SKM-1 (cell line): ENCODE results near the gene SH3GL1.

Experiments
- DNase-seq: peaks from one replicate; lab custom pipeline; 2025; ENCODE audit not compliant: unreplicated experiment; lab: John Stamatoyannopoulos, UW

Gene SH3GL1

DNA sequence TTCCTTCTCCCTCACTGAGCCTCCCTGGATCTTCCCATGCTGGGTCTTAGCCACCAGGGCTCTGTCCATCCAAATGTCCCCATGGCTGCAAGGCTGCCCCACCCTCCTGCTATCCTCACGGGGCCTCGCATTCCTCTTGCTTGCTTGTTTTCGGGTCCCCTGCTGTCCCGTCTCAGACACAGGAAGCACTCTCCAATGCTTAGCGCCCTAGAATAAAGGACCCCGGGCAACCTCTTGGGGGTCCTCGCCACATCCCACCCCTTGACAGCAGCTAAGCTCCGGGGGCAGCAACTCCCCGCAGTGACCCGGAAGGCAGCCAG lies 23.7 kb downstream of the SH3GL1 start:
- no peak for DNase-seq

DNA sequence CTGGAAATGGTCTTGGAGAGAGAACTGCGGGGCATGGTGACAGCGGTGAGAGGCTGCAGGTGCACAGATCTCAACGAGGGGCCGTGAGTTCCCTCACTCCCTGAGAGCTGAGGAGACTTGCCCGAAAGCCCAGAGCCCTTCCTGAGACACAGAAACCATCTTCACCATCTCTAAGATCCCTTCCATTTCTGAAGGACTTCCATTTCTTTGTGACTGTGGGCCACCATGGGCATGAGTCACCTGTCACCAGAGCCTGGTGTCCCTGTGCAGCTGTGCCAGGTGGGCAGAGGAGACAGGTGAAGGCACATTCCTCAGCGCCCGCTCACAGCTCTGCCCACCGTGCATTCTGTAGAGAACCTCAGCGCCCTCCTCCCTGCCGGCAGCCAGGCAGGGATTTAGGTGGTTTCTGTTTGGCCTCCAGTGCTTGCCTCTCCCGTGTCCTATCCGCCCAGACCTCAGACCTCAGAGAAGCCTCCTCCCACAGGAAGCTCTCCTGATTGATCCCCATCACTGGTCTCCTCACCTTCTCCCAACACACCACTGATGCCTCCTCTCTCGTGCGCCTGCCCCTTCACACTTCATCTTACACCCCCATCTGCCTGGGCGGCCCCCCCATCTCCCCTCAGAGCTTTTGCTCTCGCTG lies 24.2 kb downstream of the SH3GL1 start:
- no peak for DNase-seq

DNA sequence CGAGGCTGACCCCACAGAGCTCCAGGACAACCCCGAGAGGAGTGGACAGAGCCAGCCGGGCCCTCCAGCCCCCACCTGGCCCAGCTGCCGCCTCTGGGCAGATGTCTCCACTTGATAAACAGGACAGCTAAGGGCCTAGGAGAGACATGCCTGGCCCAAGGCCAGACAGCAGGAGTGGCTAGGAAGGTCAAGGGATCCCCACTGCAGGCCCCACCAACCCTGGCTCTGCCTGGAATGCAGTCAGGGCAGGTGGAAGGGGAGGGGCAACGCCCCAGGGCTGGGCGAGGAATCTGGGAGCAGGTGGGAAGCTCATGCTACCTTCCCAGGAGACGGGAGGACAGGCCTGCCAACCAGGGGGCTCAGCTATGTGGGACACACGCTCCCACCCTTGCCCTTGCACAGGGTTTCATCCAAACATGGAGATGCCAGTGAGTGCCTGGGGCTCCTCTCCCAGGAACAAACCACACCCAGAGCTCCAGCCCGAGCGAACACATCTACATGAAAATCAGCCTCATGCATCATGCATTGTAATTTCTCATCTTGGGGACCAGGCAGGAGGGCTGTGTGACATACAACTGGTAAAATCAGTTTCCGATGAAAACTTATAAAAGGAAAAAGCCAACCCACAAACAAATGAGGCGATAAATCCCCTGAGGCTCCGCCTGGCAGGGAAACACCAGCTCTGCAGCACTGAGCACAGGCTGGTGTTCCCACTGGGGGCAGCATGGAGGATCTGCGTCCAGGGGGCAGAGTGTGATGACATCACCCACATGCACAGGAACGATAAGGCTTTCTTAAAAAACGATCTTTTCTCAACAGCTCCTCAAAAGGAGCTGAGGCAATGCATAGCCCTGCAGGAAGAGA lies 25.0 kb downstream of the SH3GL1 start:
- DNase-seq: no peak

DNA sequence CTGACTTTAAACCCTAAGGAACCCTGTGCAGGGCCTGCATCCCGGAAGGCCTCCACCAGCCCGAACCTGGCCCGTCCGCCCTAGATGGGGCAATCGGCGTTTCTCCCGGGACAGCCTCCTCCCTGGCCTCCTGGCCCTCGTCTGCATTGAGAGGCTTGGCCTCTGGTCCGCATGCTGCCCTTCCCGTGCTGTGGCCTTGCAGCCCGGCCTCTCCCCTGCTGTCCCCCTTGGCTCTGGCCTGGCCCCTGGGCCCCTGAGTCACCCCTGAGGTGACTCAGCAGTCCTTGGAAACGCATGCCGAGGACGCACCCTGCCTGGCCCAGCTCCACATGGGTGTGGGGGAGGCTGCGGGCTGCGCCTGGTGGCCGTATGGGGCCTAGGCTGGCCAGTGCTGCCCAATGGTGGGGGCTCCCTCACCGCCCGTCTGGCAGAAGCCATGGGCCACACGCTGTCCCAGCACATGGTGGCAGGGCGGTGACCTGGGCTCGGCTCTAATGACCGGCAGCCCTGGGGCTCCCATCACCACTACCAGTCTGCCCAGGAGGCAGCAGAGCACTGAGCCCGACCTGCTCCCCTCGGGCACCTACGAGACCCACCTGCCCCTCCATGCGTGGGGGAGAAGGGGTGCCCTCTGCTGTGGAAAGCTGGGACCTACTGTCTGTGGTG lies 25.7 kb downstream of the SH3GL1 start:
- no peak for DNase-seq

DNA sequence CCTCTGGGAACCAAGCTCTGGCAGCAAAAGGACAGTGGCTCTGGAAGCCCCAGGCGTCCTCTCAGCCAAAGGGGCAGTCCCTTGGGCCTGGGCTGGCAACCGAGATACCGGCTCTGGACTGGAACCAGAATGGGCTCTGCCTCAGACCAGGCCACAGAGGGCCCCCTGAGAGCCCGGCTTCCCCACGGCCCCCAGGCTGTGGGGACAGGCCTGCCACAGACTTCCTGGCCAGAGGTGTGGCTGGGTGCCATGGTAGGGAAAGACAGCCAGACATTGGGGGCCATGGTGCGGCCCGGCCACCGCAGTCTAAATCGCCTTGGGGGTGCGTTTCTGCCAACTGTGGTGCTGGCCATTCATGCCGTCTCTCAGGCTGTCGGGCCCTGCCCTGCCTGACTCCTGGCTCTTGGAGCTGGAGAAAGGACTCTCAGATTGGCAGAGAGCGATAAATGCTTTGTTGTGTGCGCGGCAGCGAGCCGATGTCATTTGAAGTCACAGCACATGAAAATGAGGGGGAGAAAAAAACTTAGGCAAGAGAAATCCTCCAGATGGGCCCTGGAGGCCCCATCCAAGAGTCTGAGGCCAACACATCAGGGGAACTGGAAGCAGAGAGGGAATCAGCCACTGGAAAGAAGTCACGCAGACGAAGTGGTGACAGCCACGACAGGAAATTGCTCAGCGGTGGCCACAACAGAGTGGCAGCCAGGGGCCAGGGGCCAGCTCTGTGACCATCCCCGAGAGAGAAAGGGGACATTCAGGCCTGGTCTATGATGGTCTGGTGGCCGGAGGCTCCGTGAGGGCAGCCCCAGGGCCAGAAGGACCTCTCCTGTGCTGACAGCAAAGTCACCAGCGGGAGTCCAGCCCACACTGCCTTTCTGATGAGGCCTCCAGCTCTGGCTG lies 26.5 kb downstream of the SH3GL1 start:
- no peak for DNase-seq

DNA sequence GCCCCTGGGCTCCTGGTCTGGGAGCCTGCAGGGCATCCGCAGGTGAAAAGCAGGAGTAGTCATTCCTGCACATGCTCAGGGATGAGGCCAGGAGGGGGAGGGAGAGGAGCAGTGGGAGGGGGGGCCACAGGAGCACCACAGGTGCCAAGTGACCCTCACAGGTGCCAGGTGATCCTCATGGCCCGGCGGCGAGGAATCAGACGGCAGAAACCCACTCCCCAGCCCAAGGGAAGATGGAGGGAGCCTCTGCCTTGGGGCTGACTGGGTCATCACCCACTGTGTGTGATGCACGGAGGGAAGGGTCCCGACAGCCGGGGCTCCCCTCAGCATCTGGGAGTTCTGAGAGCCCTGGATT lies 27.4 kb downstream of the SH3GL1 start:
- DNase-seq: no peak

DNA sequence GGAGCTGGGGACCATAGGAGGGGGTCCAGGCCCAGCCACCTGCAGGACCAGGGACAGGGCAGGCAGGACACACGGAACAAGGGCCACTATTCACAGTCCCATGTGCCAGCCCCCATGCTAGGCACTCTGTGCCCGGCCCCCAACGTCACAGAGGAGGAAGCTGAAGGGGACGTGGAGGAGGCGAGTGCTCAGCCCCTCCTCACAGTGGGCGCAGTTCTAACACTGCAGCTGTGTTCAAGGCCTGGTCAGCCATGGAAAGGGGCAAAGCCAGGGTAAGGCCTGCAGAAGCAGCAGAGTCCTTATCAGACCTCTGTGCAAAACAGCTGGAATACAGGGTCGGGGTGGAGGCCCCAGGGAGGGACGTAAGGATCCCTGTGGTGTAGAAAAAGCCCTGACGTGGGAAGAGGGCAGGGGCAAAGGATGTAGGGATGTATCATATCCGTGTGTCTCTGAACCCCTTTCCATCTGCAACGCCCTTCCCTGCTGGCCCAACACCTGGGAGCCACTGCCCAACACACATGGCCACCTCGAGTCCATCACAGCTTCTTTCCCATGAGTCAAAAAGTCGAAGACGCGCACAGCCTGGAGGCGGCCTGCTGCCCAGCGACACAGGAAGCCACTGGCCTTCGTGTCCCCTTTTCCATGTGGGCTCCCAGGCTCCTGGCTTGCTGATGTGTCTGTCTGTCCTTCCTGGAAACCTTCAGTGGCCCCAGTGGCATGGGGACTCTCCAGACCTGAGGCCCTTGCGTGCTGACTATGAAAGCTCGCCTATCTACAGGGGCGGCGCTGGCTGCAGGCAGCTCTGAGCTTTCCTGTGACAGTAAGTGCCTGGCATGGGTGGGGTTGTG lies 28.0 kb downstream of the SH3GL1 start:
- no peak for DNase-seq

DNA sequence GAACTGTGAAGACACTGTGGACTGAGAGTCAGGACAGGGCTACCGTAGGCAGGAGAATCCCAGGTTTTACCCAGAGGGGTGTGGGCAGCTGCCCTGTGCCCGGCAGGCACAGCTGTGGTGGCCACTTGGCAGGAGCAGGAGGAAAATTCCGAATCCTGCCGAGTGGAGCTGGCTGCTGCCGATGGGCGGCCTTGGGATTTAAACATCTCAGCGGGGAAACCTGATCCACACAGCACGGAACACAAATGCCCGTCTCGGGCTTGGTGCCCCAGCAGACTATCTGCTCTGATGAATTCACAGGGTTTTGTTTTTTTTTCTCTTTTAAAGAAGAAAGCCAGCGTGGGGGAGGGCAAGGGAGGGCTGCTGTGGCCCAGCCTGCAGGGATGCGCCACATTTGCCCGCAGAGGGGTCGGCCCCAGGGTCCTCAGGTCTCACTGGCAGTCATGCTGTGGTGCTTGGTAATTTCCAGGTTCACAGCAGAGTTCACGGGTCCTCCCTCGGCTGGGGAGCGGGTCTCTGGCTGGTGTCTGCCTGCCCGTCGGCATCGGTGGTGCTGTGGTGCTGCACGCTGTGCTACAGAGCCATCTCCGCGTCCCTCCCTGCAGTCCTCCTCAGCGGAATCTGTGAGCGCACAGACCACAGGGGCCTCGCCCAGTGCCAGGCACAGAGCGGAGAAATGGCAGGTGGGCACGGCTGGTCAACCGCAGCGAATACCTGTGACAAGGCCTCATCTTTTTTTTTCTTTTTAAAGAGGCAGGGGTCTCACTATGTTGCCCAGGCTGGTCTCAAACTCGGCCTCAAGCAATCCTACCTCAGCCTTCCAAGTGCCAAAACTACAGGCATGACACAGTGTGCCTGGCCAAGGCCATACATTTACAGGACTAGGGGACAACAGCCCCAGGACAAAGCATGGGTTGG lies 28.8 kb downstream of the SH3GL1 start:
- DNase-seq: no peak

DNA sequence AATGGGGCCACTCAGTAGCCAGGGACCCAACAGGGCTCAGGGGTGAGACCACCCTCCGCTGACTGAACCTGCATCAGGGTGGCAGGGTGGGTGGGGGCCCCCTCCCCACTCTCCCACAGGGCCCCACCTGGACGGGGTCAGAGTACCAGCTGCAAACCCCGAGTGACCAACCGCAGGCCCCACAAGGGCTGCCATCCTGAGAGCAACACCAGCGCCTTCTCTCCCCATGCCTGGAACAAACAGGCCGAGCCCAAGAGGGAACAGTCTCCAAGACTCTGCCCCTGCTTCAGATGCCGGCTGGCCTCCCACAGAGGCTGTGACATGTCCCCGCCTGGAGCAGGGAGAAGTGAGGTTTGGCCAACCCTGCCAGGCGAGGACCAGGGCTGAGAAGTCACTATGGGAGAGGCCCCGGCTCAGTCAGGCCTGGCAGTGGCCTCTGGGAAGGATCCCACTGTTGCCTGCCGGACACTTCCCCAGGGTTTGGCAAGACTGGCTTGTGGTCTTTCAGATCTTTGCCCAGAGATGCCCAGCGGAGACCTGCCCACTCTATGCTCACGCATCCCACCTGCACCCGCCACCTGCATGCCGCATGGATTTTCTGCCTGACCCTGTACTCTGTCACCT lies 29.8 kb downstream of the SH3GL1 start:
- DNase-seq: no peak

DNA sequence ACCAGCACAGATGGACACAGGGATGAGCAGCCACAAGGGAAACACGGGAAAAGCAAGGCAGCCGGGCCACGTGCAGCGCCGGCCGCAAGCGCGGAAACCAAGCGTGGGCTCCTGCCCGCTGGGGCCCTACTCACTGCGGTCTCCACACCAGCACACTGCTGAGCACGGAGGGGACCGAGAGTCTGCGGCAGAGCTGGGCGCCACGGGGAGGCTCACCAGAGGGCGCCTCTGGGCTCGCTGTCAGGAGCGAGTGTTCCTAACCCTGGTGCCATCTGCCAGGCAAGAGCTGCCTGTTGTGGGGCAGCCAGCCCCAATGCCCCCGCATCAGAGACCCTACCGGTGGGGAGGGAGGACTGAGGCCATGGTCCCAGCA lies 30.5 kb downstream of the SH3GL1 start:
- no peak for DNase-seq

DNA sequence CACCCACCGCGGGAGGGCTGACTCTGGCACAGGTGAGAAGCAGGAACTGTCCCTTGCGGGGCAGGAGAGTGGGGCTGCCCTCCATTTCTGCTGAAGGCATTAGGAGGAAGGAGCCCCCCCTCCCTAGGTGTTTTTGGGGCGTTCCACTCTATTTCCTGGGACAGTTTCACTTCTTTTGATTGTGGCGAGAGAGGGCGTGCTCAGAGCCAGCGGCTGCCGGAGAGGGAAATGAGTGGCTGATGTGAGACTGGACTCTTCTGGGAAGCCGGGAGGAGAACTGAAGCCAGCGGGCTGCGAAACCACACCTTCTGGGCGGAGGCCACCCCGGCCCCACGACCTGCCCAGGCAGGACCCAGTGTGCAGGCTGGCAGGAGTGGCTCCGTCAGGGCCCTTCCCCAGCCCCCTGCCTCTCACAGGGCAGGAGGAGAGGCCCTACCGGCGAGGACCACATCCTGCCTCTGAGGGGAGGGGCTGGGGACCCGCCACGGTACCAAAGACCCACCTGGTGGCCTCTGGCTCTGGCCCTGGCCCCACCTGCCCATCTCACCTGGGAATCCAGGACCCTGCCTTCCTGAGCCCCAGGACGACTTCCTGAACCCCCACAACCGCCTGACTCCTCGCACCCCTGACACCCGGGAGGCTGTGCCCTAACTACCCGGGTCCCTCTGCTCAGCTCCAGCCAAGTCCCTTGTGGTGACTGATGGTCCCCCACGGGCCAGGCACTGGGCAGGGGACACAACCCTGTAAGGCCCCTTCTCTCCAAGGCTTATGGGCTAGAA lies 31.0 kb downstream of the SH3GL1 start:
- peak; percentile 28 for DNase-seq

DNA sequence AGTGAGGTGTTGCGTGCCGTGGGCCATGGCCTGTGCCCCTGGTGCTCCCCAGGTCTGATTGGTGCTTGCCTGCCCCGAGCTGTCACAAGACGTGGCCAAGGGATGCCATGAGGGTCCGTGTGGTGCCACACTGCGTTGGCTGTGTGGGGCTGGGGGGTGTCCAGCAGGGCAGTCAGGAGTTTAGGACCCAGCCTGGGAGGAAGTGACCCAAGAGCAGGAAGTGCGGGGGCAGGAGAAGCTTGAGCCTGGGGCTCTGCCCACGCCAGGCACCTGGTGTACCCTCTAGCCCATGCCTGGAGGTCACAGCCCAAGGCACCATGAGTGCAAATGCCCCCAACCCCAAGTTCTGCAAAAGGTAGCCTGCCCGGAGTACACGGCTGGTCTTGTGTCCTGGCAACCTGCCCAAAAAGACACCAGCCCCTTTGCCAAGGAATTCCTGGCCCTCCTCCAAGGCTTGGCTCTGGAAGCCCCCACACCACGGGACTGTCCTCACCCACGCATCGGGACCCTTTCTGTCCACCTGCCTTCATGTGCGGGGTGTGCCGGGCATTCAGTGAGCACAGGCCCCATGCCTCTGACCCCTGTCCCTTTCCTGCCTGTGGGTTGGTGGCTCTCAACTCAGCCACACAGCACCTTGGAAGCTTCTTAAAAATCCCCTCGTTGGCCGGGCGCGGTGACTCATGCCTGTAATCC lies 32.1 kb downstream of the SH3GL1 start:
- DNase-seq: no peak

DNA sequence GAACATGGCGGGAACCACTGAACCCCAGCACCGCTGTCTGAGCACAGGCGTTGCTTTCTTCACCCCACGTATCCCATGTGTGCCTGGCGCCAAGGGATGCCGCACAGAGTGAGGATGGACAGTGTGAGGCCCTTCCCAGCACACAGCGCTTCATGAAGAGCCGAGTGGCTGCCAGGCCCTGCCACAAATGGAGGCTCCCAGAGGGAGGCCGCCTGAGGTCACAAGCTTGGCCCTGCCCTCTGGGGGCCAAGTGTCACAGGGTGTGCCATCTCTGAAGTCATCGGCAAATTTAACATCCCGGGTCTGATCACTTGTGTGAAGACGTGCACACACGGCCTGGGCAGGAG lies 32.6 kb downstream of the SH3GL1 start:
- DNase-seq: no peak

DNA sequence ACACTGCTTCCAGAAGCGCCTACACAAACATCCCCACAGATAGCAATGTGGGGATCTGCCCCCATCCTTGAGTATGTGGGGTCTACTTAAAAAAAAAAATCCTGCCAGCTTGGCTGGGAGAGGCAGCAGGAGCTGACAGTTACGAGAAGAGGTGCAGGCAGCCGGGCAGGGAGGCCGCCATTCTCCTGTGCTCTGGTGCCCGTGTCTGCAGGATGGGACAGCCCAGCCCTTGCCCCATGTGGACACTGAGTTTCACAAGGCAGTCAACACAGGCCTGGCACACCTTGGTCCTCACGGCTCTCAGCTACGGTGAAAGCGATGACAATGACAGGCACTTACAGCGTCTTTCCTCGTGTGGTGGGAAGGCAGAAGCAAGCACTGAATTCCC lies 33.0 kb downstream of the SH3GL1 start:
- DNase-seq: no peak

DNA sequence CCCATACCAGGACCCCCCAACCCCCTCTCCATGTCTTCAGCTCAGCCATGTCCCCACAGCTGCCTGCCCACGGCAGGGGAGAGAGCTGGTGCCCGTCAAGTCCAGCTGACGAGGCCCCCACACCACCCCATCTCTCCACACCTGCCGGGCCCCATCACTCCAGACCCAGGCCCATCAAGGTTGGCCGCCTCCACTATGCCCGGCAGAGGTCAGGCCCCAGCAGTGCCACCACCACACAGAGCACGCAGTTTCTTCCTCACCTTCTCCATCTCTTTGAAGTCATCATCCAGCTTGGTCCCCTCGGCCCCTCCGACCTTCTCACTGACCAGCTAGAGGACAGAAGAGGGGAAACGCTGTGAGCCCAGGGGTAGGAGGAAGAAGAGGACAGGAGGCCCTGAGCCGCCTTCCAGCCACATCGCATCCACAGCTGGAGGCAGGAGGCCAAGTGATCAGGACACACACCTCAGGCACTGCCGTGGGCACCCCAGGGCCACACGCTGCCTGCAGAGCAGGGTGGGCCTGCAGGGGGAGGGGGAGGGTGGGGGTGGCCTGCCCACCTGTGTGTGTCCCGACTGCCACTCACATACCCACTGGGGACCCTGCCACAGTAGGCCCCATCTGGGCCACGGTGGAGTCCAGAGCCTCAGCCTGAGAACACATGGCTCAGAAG lies 33.5 kb downstream of the SH3GL1 start:
- DNase-seq: no peak

DNA sequence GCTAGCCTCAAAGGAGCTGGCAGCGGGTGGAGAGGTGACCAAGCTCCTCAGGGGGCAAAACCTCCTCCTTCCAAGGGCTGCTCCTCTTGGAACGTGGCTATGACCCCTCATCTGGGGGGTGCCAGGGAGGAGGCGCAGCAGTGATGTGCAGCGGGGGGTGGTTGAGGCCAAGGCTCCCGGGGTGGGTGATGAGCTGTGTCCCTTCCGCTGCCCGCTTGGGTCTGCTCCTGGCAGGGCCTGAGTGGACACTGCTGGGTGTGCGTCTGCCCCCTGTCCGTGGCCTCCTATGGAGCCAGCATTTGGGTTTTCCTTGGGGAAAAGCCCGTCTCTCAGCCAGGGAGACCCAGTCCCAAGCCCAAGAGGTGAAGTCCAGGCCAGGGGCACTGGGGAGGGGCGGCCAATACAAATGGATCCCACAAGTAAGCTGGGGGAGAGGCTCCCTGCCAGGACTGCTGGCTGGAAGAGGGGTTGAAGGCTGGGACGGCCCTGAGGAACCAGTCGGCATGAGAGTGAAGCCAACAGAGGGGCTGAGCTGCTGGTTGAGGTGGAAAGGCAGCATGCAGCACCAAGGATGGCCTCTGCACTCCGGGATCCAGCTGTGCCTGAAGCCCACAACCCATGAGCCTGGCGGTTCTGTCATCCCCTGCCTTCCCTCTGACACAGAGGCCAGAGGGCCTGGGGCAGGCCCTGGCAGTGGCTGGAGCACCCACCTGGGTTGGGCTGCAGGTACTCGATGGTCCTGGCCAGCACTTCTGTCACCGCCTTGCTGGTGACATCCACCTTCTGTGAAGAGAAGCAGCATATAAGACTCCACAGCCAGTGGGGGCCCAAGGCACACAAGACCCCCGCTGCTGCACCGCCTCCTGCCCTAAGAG lies 34.3 kb downstream of the SH3GL1 start:
- DNase-seq: no peak
